Large intestine (tissue), 3 donors: Measurements from ENCODE around the gene KBTBD13. TPM values are rescaled to one million over a fixed set of nuclear protein-coding genes. Genes with fewer than 3 reads are reported as not detected.

Source experiments
- DNase-seq, 2 donors: peaks; one replicate each; pipeline versions ENCODE4 v3.0.0 to v3.0.0-alpha.2; 2013
- H3K27ac ChIP-seq: one replicate; pipeline ENCODE4 v1.5.1; 2013; ENCODE audit warnings: low read length
- H3K27me3 ChIP-seq: 2 replicates; pipeline ENCODE4 v1.6.1; 2013; ENCODE audit warnings: low read length; ENCODE audit not compliant: control insufficient read depth, insufficient read depth
- H3K36me3 ChIP-seq: 2 replicates; pipeline ENCODE4 v1.6.1; 2013; ENCODE audit warnings: low read length; ENCODE audit not compliant: control insufficient read depth, insufficient read depth
- H3K4me1 ChIP-seq: one replicate; pipeline ENCODE4 v1.6.1; 2013; ENCODE audit warnings: low read length; ENCODE audit not compliant: control insufficient read depth, insufficient read depth
- H3K4me3 ChIP-seq: one replicate; pipeline ENCODE4 v1.5.1; 2013; ENCODE audit warnings: low read length
- H3K9me3 ChIP-seq: one replicate; pipeline ENCODE4 v1.6.1; 2013; ENCODE audit warnings: mild to moderate bottlenecking, low read depth, low read length, moderate library complexity; ENCODE audit not compliant: control insufficient read depth
- WGBS: methylation state at CpG from one replicate; pipeline ENCODE4 v1.1.5; 2013; ENCODE audit warnings: low lambda C conversion rate; ENCODE audit not compliant: insufficient coverage; 5-methylcytosine and 5-hydroxymethylcytosine counted together
- polyA plus RNA-seq: library from polyadenylated mRNA; unstranded; fragments of 120-200 nt; gene quantifications from one replicate; pipeline ENCODE4 v1.2.1, GENCODE V29; 2013

The KBTBD13 gene
- polyA plus RNA-seq, 1 donor = 0.04 TPM

- 100% methylated on average over 1 of the region's 6 CpGs for WGBS
- Histone ChIP-seq H3K27me3 (peaks cover 17% of the 10 kb centered on the region), H3K36me3 (no peaks in the 10 kb centered on the region), H3K9me3 (peaks cover 15% of the 10 kb centered on the region), H3K4me1 (peaks cover 34% of the 10 kb centered on the region), H3K27ac (no peak overlapping the region), H3K4me3 (no peak overlapping the region)
- no peak for DNase-seq
Observed at GRCh38 chr15:65081270-65081669, 4.7 kb downstream of the KBTBD13 start.

DNA sequence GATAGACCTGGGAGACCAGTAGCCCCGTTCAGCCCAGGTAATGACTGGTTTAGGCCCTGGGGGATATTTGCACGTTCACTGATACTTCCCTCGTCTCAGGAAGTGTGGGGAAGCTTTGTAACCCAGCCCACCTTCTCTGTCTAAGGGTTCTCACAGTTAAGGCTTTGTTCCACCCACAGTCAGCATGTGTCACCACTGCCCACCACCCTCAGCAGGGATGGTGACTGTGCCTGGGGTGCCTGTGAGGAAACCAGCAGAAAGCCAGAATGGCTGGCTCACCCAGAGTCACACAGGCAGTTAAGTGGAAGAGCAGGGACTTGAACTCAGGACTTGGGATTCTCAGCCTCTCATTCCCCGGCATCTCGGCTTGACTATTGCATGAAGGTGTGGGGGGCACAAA lies 5.2 kb downstream of the KBTBD13 start:
- no CpG with 5 or more reads among the region's 5 CpGs for WGBS
- Histone ChIP-seq H3K36me3 (no peaks in the 10 kb centered on the region), H3K27me3 (peaks cover 13% of the 10 kb centered on the region), H3K4me3 (no peak overlapping the region), H3K27ac (no peak overlapping the region), H3K4me1 (peaks cover 39% of the 10 kb centered on the region), H3K9me3 (peaks cover 12% of the 10 kb centered on the region)
- no peak for DNase-seq

DNA sequence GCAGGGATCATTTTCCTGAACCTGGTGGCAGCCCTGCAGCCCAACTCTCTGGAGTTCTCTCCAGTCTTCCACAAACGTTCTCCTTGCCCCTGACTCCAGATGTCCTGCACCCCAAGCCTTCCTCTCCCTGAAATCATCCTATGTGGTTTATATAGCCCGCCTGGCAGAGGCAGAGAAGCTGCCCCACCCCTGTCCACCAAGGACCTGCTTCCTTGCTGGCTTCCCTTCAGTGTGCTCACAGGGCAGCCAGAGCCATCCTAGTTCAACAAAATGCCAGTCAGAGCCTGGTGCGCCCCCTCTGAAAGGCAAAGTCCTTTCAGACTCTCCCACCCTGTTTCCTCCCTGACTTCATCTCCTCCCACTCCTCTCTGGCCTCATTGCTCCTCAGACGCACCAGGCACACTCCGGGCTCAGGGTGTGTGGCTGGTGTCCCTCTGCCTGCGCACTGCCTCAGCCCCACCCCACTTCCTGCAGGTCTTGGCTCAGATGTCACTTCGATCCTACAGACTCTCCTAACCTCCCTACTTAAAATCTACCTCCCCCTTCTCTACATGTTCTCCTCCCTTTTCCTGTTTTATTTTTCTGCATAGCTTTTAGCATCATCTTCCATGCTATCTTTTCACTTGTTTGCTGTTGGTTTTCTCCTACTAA lies 5.9 kb downstream of the KBTBD13 start:
- H3K36me3 ChIP-seq = no peaks in the 10 kb centered on the region
- H3K9me3 ChIP-seq = peaks cover 5% of the 10 kb centered on the region
- no peak overlapping the region for H3K27ac ChIP-seq
- H3K27me3 ChIP-seq = peaks cover 9% of the 10 kb centered on the region
- H3K4me1 ChIP-seq = peaks cover 46% of the 10 kb centered on the region
- 0% methylated on average over 1 of the region's 7 CpGs for WGBS
- DNase-seq = peak; percentile 48 to 84
- no peak overlapping the region for H3K4me3 ChIP-seq

GRCh38 chr15:65083262-65083701 lies 6.7 kb downstream of the KBTBD13 start:
- no CpG with 5 or more reads among the region's 7 CpGs for WGBS
- H3K4me1 ChIP-seq = peaks cover 48% of the 10 kb centered on the region

DNA sequence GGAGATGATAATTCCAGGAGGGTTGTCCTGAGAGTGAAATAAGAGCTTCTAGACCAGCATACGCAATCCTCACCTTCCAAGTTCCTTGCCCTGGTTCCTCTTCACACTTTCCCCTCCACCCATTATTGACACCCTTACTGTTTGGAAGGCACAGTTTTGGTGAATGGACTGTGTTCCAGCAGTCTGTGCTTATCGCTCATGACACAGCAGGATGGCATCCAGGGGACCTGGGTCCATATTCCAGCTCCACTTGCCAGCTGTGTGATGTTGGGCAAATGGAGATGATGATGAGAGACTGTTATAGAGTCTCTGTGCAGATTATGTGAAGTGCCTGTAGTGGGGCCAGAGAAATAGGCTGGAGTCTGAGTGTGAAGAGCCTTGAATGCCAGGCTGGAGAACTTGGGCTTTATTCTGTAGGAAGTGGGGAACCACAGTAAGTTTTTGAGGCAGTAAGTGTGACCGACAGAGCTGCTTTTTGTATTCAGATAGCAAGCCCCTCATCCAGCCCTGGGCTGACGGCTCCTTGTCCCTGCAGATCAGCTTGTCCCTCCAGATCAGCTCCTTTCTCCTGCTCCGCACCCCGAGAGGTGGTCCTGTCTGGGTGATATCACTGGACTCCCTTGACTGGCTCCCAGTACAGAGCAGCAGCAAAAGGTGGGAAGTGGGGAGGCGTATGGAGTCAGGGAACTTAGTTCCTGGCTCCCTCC lies 8.1 kb downstream of the KBTBD13 start:
- WGBS = no CpG with 5 or more reads among the region's 7 CpGs
- no peak for DNase-seq
- peaks cover 59% of the 10 kb centered on the region for H3K4me1 ChIP-seq
- no peaks in the 10 kb centered on the region for H3K9me3 ChIP-seq
- H3K36me3 ChIP-seq = no peaks in the 10 kb centered on the region
- H3K4me3 ChIP-seq = no peak overlapping the region
- no peak overlapping the region for H3K27ac ChIP-seq
- H3K27me3 ChIP-seq = no peaks in the 10 kb centered on the region

More at GRCh38 chr15:65083262-65083701, 6.7 kb downstream of the KBTBD13 start:
- Histone ChIP-seq H3K9me3 (no peaks in the 10 kb centered on the region), H3K27me3 (peaks cover under 1% of the 10 kb centered on the region), H3K27ac (no peak overlapping the region), H3K4me3 (no peak overlapping the region), H3K36me3 (no peaks in the 10 kb centered on the region)
- peak in 1 of 2 donors; percentile 57 for DNase-seq

DNA sequence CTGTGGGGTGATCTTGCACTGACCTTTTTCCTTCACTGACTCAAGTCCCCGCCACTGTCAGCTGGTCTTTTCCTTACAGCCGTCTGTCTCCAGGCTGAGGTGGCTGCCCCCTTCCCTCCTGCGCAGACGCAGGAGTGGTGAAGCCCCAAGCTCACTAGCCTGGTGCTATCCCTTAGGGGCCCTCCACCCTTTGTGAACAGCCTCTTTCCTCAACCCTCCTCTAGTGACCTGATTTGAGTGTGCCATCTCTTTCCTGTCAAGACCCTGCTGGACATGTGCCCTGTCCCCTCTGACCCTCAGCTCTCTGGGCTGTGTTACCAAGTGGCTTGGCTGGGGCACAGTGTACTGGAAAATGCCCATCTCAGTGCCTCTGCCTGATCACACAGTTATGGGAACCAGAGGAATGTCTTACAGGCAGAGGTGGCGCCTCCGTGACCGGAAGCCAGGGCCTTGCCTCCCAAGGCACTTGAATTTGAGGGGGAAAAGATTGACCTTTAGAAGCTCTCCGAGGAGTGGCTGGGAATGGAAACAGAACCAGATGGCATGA lies 8.7 kb downstream of the KBTBD13 start:
- H3K4me3 ChIP-seq = no peak overlapping the region
- H3K27ac ChIP-seq = no peak overlapping the region
- no peak for DNase-seq
- H3K27me3 ChIP-seq = no peaks in the 10 kb centered on the region
- WGBS = no CpG with 5 or more reads among the region's 8 CpGs
- peaks cover 65% of the 10 kb centered on the region for H3K4me1 ChIP-seq
- no peaks in the 10 kb centered on the region for H3K9me3 ChIP-seq
- H3K36me3 ChIP-seq = no peaks in the 10 kb centered on the region

- no peak overlapping the region for H3K4me3 ChIP-seq
- DNase-seq = peak in 1 of 2 donors; percentile 48
- H3K4me1 ChIP-seq = peaks cover 72% of the 10 kb centered on the region
- no peak overlapping the region for H3K27ac ChIP-seq
- H3K36me3 ChIP-seq = no peaks in the 10 kb centered on the region
- H3K27me3 ChIP-seq = no peaks in the 10 kb centered on the region
- no peaks in the 10 kb centered on the region for H3K9me3 ChIP-seq
- WGBS = no CpG with 5 or more reads among the region's 6 CpGs
Observed at GRCh38 chr15:65085990-65086679, 9.6 kb downstream of the KBTBD13 start.

DNA sequence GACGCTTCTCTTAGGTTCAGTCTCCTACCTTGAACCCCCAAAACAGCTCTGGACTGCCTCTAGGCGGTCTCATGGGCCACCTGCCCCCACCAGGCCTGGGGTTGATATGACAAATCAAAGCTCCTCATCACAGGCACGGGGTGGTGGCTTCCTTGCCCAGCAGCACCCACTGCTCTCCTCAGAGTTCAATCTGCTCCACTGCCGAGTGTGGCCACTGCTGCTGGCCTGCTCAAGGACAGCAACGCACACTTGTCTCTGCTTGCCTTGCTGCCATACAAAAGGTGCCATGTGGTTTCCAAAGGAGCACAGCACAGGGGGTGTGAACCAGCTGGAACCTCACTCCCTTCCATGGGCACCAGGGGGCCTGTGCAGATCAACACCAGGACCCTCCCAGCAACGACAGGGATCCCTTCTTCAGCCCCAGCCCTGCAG lies 10.2 kb downstream of the KBTBD13 start:
- no CpG with 5 or more reads among the region's 6 CpGs for WGBS
- Histone ChIP-seq H3K9me3 (no peaks in the 10 kb centered on the region), H3K27ac (no peak overlapping the region), H3K36me3 (no peaks in the 10 kb centered on the region), H3K4me1 (peaks cover 72% of the 10 kb centered on the region), H3K27me3 (no peaks in the 10 kb centered on the region), H3K4me3 (no peak overlapping the region)
- DNase-seq = no peak

GRCh38 chr15:65087411-65087810 lies 10.9 kb downstream of the KBTBD13 start:
- no CpG with 5 or more reads among the region's 3 CpGs for WGBS
- Histone ChIP-seq H3K36me3 (no peaks in the 10 kb centered on the region), H3K4me1 (peaks cover 70% of the 10 kb centered on the region), H3K27me3 (no peaks in the 10 kb centered on the region), H3K9me3 (no peaks in the 10 kb centered on the region), H3K27ac (peak overlapping the region; percentile 97), H3K4me3 (no peak overlapping the region)
- peak in 1 of 2 donors; percentile 42 for DNase-seq
